GM12878 (cell line): ENCODE results near the gene ADSS1.

ENCODE experiments used
- CEBPB ChIP-seq, 2 experiments: fragments of 150-350 bp in 1 of 2; IDR thresholded peaks; 2 replicates each; pipeline ENCODE4 v1.6.1; 2012 to 2014; ENCODE audit warnings: low read depth in 2 of 2, low read length in 2 of 2, borderline replicate concordance in 1 of 2, inconsistent platforms in 1 of 2
- ELK1 ChIP-seq: IDR thresholded peaks from 2 replicates; pipeline ENCODE4 v1.6.1; 2012; ENCODE audit warnings: low read depth, low read length, improper control_type of control experiment
- PAX5 ChIP-seq: IDR thresholded peaks from 2 replicates; pipeline ENCODE4 v1.6.1; 2011; ENCODE audit warnings: low read depth, low read length, borderline replicate concordance
- POLR2A ChIP-seq: IDR thresholded peaks from 2 replicates; pipeline ENCODE4 v1.6.1; 2011; ENCODE audit warnings: low read depth, mild to moderate bottlenecking, low read length
- TF ChIP-seq, protein P1 (sequence below), 3 experiments: IDR thresholded peaks in 2 of 3; conservative IDR thresholded peaks in 1 of 3; 2 replicates each; pipeline ENCODE4 v1.5.1; 2011; ENCODE audit warnings: low read depth in 3 of 3, low read length in 3 of 3, mild to moderate bottlenecking in 3 of 3, control low read depth in 2 of 3, moderate library complexity in 2 of 3, inconsistent platforms in 1 of 3, mixed read lengths in 1 of 3; ENCODE audit not compliant: control insufficient read depth in 2 of 3, insufficient read depth in 1 of 3; ENCODE audit errors: extremely low read depth in 1 of 3

DNA sequence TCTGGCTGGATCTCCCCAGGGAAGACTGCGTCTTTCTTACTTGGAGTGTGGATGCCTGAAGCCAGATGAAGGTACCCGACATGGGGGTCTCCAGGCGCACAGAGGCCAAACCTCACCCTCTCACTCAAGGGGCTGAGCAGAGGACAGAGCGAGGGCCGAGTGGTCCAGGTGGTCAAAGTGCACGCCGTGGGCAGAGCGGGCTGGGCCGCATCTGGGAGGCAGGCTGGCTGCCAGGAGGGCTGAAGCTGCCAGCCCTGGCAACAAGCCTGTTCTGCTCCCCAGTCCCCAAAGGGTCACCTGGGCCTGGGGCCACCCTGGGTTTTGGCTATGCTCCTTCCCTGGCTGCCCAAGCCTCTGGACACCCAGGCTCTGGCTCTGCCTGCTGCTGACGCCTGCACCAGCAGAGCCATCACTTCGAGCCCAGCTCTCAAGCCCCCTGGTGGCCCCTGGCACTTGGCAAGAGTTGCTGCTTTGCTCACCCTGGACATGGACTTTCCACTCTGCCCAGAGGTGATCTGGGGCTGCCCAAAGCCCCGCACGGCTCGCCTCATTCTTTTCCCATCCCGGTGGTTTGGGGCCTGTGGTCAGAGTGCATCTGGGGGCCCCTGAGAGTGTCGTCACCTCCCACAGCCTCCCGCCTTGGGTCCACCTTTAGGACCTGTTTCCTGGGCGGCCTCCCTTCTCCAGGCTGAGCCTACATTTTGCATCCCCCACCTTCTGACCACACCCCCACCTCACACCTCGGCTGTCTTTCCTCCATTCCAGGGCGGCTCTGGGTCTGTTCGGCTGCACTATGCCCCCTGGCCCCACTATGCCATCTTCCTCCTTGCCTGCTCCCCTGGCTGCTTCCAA, 2.8 kb downstream of the ADSS1 start:
- TF ChIP-seq ELK1, result no peak
- TF ChIP-seq, protein P1, sequence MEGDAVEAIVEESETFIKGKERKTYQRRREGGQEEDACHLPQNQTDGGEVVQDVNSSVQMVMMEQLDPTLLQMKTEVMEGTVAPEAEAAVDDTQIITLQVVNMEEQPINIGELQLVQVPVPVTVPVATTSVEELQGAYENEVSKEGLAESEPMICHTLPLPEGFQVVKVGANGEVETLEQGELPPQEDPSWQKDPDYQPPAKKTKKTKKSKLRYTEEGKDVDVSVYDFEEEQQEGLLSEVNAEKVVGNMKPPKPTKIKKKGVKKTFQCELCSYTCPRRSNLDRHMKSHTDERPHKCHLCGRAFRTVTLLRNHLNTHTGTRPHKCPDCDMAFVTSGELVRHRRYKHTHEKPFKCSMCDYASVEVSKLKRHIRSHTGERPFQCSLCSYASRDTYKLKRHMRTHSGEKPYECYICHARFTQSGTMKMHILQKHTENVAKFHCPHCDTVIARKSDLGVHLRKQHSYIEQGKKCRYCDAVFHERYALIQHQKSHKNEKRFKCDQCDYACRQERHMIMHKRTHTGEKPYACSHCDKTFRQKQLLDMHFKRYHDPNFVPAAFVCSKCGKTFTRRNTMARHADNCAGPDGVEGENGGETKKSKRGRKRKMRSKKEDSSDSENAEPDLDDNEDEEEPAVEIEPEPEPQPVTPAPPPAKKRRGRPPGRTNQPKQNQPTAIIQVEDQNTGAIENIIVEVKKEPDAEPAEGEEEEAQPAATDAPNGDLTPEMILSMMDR (IDR thresholded peaks at IDR 0.05 in 2 of 3, conservative IDR thresholded peaks at IDR 0.05 in 1 of 3; ENCODE audit: control insufficient read depth in 2 of 3, extremely low read depth in 1 of 3, insufficient read depth in 1 of 3, low read depth in 3 of 3, low read length in 3 of 3), result no peak
- no peak for TF ChIP-seq PAX5
- TF ChIP-seq CEBPB (IDR thresholded peaks at IDR 0.05; ENCODE audit: borderline replicate concordance in 1 of 2, low read depth in 2 of 2, low read length in 2 of 2), result no peak
- no peak for TF ChIP-seq POLR2A
